Activated B cell treated with CpG ODN at 0.5 μM for 24 hours (primary cell): ENCODE results near the gene KCNMA1. TPM values are rescaled to one million over a fixed set of nuclear protein-coding genes. Genes with fewer than 3 reads are reported as not detected.
A peak's percentile ranks its signal among the peaks of the same experiment; 100 is the strongest.

Experiments used
- ATAC-seq: fragments of 200-7000 bp; cut with Tn5 transposase; one replicate; pipeline ENCODE4 v1.10.0; 2021; ENCODE audit warnings: low read depth, mild to moderate bottlenecking, moderate library complexity
- CTCF ChIA-PET: fragments of 350-600 bp; sonication (Branson Sonifier 250); formaldehyde crosslinking; loops from one replicate; lab custom pipeline; 2021; ENCODE audit warnings: antibody characterized with exemption; lab: Charles Lee
- POLR2A ChIA-PET: fragments of 350-600 bp; sonication (Branson Sonifier 250); formaldehyde crosslinking; loops from one replicate; lab custom pipeline; 2021; ENCODE audit warnings: antibody characterized with exemption; lab: Charles Lee
- DNase-seq: peaks from one replicate; pipeline ENCODE4 v3.0.0; 2022
- H3K27ac Mint-ChIP-seq: one replicate; pipeline ENCODE4 v1.8.0; 2020; ENCODE audit warnings: mixed read lengths
- H3K27me3 Mint-ChIP-seq: one replicate; pipeline ENCODE4 v1.8.0; 2021; ENCODE audit warnings: mixed read lengths
- H3K36me3 Mint-ChIP-seq: one replicate; pipeline ENCODE4 v1.8.0; 2021; ENCODE audit warnings: low read depth, mixed read lengths
- H3K4me1 Mint-ChIP-seq: one replicate; pipeline ENCODE4 v1.8.0; 2021; ENCODE audit warnings: mixed read lengths
- H3K4me3 Mint-ChIP-seq: one replicate; pipeline ENCODE4 v1.8.0; 2020; ENCODE audit warnings: mild to moderate bottlenecking, mixed read lengths
- H3K9me3 Mint-ChIP-seq: one replicate; pipeline ENCODE4 v1.8.0; 2020; ENCODE audit warnings: mixed read lengths
- CTCF ChIP-seq: fragments of 200-600 bp; IDR thresholded peaks from one replicate; pipeline ENCODE4 v1.8.0; 2022; ENCODE audit warnings: antibody characterized with exemption, mild to moderate bottlenecking
- intact Hi-C: fragments of 100-400 bp; cut with micrococcal nuclease; formaldehyde crosslinking; loops from one replicate; pipeline ENCODE4 v1.15.1; 2024
- total RNA-seq: library from RNA; stranded (reverse); gene quantifications from 2 replicates; pipeline ENCODE4 v1.2.3, GENCODE V29; 2022

Gene KCNMA1
- total RNA-seq, 1 donor from 2014 or later: 3.7 TPM

GRCh38 chr10:77605466-77605865, 32.1 kb downstream of the KCNMA1 start:
- CTCF ChIA-PET: no interaction called here
- H3K4me3 Mint-ChIP-seq: no peak overlapping the region
- intact Hi-C loops: no loop called here

GRCh38 chr10:77604941-77605351, 32.7 kb downstream of the KCNMA1 start:
- CTCF ChIA-PET: no interaction called here
- H3K27me3 Mint-ChIP-seq: no peaks in the 10 kb centered on the region
- intact Hi-C loops: loop anchor here (5.0 kb wide), 1 partner anchor 63 kb away; no protein-coding TSS in a partner anchor
- no peaks in the 10 kb centered on the region for H3K9me3 Mint-ChIP-seq
- no peak overlapping the region for H3K27ac Mint-ChIP-seq
- peaks cover 24% of the 10 kb centered on the region for H3K4me1 Mint-ChIP-seq
- POLR2A ChIA-PET: interaction anchor here (0.7 kb wide), 1 partner anchor 1613 kb away, joined by 8 read pairs; no protein-coding TSS in a partner anchor
- TF ChIP-seq CTCF: no peak
- ATAC-seq (no peak), DNase-seq (no peak)
- H3K36me3 Mint-ChIP-seq: no peaks in the 10 kb centered on the region
- no peak overlapping the region for H3K4me3 Mint-ChIP-seq

More at GRCh38 chr10:77605466-77605865, 32.1 kb downstream of the KCNMA1 start:
- H3K27me3 Mint-ChIP-seq: no peaks in the 10 kb centered on the region
- H3K4me1 Mint-ChIP-seq: peaks cover 24% of the 10 kb centered on the region
- H3K36me3 Mint-ChIP-seq: no peaks in the 10 kb centered on the region
- no peak for TF ChIP-seq CTCF
- H3K9me3 Mint-ChIP-seq: no peaks in the 10 kb centered on the region
- no peak overlapping the region for H3K27ac Mint-ChIP-seq
- DNase-seq (no peak), ATAC-seq (no peak)
- POLR2A ChIA-PET: no interaction called here

GRCh38 chr10:77604063-77604462, 33.5 kb downstream of the KCNMA1 start:
- no peak for ATAC-seq
- peaks cover 22% of the 10 kb centered on the region for H3K4me1 Mint-ChIP-seq
- H3K27me3 Mint-ChIP-seq: no peaks in the 10 kb centered on the region
- no peak overlapping the region for H3K4me3 Mint-ChIP-seq
- ChIA-PET POLR2A (no interaction called here), CTCF (no interaction called here)
- DNase-seq: no peak
- peak overlapping the region; percentile 10 for H3K27ac Mint-ChIP-seq
- H3K36me3 Mint-ChIP-seq: no peaks in the 10 kb centered on the region
- intact Hi-C loops: loop anchor here (5.0 kb wide), 1 partner anchor 62 kb away; no protein-coding TSS in a partner anchor
- no peaks in the 10 kb centered on the region for H3K9me3 Mint-ChIP-seq
- TF ChIP-seq CTCF: no peak

GRCh38 chr10:77603534-77603927, 34.1 kb downstream of the KCNMA1 start:
- no peak for TF ChIP-seq CTCF
- Mint-ChIP-seq H3K27me3 (no peaks in the 10 kb centered on the region), H3K27ac (peak overlapping the region; percentile 37), H3K36me3 (no peaks in the 10 kb centered on the region), H3K4me3 (peak overlapping the region; percentile 16), H3K4me1 (peaks cover 22% of the 10 kb centered on the region), H3K9me3 (no peaks in the 10 kb centered on the region)
- DNase-seq (no peak), ATAC-seq (peak; percentile 45)
- intact Hi-C loops: loop anchor here (5.0 kb wide), 1 partner anchor 61 kb away; no protein-coding TSS in a partner anchor
- ChIA-PET POLR2A (no interaction called here), CTCF (no interaction called here)

- H3K4me3 Mint-ChIP-seq: peak overlapping the region; percentile 16
- no peaks in the 10 kb centered on the region for H3K36me3 Mint-ChIP-seq
- no peak for ATAC-seq
- H3K27me3 Mint-ChIP-seq: no peaks in the 10 kb centered on the region
- intact Hi-C loops: loop anchor here (5.0 kb wide), 1 partner anchor 61 kb away; no protein-coding TSS in a partner anchor
- H3K27ac Mint-ChIP-seq: no peak overlapping the region
- no peaks in the 10 kb centered on the region for H3K9me3 Mint-ChIP-seq
- TF ChIP-seq CTCF: no peak
- CTCF ChIA-PET: no interaction called here
- H3K4me1 Mint-ChIP-seq: peaks cover 22% of the 10 kb centered on the region
- POLR2A ChIA-PET: no interaction called here
- DNase-seq: no peak
These were observed 34.6 kb downstream of the KCNMA1 start for GRCh38 chr10:77602913-77603533.
